ENCODE results near the gene ATP2C2. TPM values are rescaled to one million over a fixed set of nuclear protein-coding genes. Genes with fewer than 3 reads are reported as not detected.

Gene ATP2C2
- total RNA-seq, 1 experiment from 2014 or later = 4.3 TPM

DNA sequence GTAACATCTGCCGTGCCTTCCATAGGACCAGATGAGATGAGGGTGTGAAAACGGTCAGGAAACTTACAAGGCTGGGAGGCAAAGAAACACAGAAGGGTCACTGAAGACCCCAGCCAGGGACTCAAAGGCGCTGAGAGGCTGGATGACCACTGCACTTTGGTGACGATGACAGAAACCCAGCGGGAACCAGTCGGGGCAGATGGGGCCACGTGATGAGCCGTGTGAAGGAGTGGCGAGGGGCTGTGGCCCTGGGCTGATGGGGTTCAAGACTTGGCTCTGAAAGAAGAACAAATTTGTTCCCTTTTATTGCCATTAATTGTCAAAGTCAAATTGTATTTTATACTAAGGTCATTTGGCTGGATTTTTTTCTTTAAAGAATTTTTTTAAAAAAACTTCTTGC, 28.6 kb upstream of the ATP2C2 start (continued):
- TF ChIP-seq, protein P1, sequence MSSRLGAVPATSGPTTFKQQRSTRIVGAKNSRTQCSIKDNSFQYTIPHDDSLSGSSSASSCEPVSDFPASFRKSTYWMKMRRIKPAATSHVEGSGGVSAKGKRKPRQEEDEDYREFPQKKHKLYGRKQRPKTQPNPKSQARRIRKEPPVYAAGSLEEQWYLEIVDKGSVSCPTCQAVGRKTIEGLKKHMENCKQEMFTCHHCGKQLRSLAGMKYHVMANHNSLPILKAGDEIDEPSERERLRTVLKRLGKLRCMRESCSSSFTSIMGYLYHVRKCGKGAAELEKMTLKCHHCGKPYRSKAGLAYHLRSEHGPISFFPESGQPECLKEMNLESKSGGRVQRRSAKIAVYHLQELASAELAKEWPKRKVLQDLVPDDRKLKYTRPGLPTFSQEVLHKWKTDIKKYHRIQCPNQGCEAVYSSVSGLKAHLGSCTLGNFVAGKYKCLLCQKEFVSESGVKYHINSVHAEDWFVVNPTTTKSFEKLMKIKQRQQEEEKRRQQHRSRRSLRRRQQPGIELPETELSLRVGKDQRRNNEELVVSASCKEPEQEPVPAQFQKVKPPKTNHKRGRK (CRISPR knock-in tag; IDR thresholded peaks at IDR 0.05; ENCODE audit: borderline replicate concordance) = no peak
- TF ChIP-seq AR (CRISPR knock-in tag; IDR thresholded peaks at IDR 0.05) = no peak

GRCh38 chr16:84340325-84341040, 27.9 kb upstream of the ATP2C2 start:
- ATAC-seq (no peak), DNase-seq (ENCODE audit: low spot score) (no peak)
- Mint-ChIP-seq H3K9me3 (peaks cover 8% of the 10 kb centered on the region), H3K36me3 (no peaks in the 10 kb centered on the region; the same call in 1 of the 2 replicates), H3K4me3 (no peak overlapping the region), H3K4me1 (no peaks in the 10 kb centered on the region), H3K27ac (no peak overlapping the region), H3K27me3 (ENCODE audit: low read depth) (no peaks in the 10 kb centered on the region)
- CTCF ChIA-PET = interaction anchor here (1.4 kb wide), 1 partner anchor 63 kb away, joined by 3 read pairs; no protein-coding TSS in a partner anchor
- POLR2A ChIA-PET = no interaction called here
- TF ChIP-seq, protein P2, sequence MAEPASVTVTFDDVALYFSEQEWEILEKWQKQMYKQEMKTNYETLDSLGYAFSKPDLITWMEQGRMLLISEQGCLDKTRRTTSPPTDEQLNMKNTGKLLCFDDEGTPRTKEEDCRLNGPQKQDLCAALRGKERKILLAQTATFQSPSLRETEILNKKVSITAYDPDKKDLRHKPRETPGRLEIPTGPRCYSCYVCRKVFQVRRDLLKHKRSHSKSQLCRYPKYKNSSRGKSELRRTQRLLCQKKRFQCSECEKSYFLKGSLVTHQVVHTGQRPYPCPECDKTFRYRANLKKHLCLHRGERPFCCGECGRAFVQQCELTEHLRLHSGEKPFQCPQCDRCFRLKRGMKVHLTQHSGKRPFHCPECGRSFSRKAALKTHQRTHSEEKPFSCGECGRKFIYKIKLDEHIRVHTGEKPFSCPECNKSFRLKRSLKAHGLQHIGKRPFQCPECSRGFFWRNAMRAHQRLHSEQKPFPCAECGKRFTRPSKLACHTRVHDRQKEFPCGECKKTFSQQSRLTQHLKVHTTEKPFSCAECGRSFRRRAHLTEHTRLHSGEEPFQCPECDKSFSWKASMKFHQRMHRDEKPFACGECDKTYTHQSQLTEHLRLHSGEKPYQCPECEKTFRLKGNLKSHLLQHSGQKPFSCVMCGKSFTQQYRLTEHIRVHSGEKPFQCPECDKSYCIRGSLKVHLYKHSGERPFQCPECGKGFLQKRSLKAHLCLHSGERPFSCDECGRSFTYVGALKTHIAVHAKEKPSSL (CRISPR knock-in tag; conservative IDR thresholded peaks at IDR 0.05) = no peak
- TF ChIP-seq, protein P3, sequence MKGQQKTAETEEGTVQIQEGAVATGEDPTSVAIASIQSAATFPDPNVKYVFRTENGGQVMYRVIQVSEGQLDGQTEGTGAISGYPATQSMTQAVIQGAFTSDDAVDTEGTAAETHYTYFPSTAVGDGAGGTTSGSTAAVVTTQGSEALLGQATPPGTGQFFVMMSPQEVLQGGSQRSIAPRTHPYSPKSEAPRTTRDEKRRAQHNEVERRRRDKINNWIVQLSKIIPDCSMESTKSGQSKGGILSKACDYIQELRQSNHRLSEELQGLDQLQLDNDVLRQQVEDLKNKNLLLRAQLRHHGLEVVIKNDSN (CRISPR knock-in tag; IDR thresholded peaks at IDR 0.05) = no peak
- TF ChIP-seq NFYB (CRISPR knock-in tag; conservative IDR thresholded peaks at IDR 0.05; ENCODE audit: low read depth) (no peak), PRDM15 (CRISPR knock-in tag; IDR thresholded peaks at IDR 0.05) (no peak), ATF3 (CRISPR knock-in tag; conservative IDR thresholded peaks at IDR 0.05) (no peak)

DNA sequence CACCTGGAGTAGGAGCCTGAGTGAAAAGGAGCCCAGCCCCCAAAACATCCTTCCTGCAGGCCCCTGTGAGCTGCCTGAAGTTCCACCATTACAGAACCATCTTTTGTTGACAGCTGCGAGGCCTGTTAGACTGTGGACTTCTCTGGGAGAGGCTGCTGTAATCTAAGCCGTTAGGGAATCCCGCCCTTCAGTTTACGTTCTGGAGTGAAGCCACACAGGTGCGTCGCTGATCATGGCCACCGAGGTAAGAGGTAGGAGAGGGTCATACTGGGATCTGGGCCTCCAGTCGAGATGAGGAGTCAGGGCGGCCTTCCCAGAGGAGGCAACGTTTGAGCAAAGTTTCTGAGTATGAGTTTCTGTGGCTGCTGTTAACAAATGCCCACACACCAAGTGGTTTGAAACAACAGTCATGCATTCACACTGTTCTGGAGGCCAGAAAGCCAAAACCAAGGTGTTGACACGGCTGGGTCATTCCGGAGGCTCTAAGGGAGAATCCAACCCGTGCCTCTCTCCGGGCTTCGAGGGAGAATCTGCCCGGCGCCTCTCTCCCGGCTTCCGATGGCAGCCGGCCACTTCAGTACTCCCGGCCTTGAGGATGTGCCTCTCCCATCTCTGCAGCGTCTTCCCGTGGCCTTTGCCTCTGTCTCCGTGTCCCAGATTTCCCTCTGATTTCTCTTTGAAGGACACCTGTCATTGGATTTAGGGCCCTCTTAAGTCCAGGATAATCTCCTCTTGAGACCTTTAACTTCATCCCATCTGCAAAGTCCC, 26.6 kb upstream of the ATP2C2 start:
- no peak overlapping the region for H3K27ac Mint-ChIP-seq

More for the DNA sequence above, 26.6 kb upstream of the ATP2C2 start:
- TF ChIP-seq ATF1 (CRISPR knock-in tag; IDR thresholded peaks at IDR 0.05) = no peak
- Mint-ChIP-seq H3K4me3 (no peak overlapping the region), H3K36me3 (no peaks in the 10 kb centered on the region; the same call in 1 of the 2 replicates), H3K27me3 (ENCODE audit: low read depth) (no peaks in the 10 kb centered on the region), H3K9me3 (peaks cover 8% of the 10 kb centered on the region), H3K4me1 (no peaks in the 10 kb centered on the region)
- no peak for ATAC-seq
- POLR2A ChIA-PET = no interaction called here
- CTCF ChIA-PET = no interaction called here
- no peak for DNase-seq (ENCODE audit: low spot score)

Measured in WTC11 (cell line).